Esophagus squamous epithelium (tissue), 5 donors: ENCODE measurements around the gene DGKK. TPM values are rescaled to one million over a fixed set of nuclear protein-coding genes. Genes with fewer than 3 reads are reported as not detected.

ENCODE experiments used
- DNase-seq: peaks from one replicate; lab custom pipeline; 2025; lab: John Stamatoyannopoulos, UW
- H3K27ac ChIP-seq, 4 donors: fragments of 200-600 bp; sonication (generic); one replicate each; pipeline ENCODE4 v1.5.1; 2016 to 2019; ENCODE audit warnings: mild to moderate bottlenecking in 1 of 4
- H3K27me3 ChIP-seq, 4 donors: fragments of 200-600 bp; sonication (generic); 1 replicate in 3 of 4; 2 replicates in 1 of 4; pipeline versions ENCODE4 v1.5.1 to v1.6.0; 2017 to 2021; ENCODE audit warnings: antibody characterized with exemption in 1 of 4
- H3K36me3 ChIP-seq, 3 donors: fragments of 200-600 bp; sonication (generic); one replicate each; pipeline ENCODE4 v1.5.1; 2016 to 2019
- H3K4me1 ChIP-seq, 3 donors: fragments of 200-600 bp; sonication (generic); one replicate each; pipeline ENCODE4 v1.5.1; 2017 to 2019
- H3K4me3 ChIP-seq, 4 donors: fragments of 200-600 bp; sonication (generic); 1 replicate in 3 of 4; 2 replicates in 1 of 4; pipeline ENCODE4 v1.5.1; 2016 to 2019; ENCODE audit warnings: mild to moderate bottlenecking in 2 of 4, moderate library complexity in 1 of 4
- H3K9me3 ChIP-seq, 3 donors: fragments of 200-600 bp; sonication (generic); one replicate each; pipeline ENCODE4 v1.5.1; 2016 to 2019
- CTCF ChIP-seq, 6 experiments: fragments of 450-650 bp in 4 of 6; fragments of 200-600 bp in 2 of 6; sonication (generic) in 2 of 6; IDR thresholded peaks; one replicate each; pipeline ENCODE4 v1.5.1; 2016 to 2019; ENCODE audit warnings: antibody characterized with exemption in 6 of 6, mild to moderate bottlenecking in 4 of 6, moderate library complexity in 4 of 6
- POLR2A ChIP-seq, 4 donors: fragments of 450-650 bp; IDR thresholded peaks; one replicate each; pipeline ENCODE4 v1.6.1; 2017; ENCODE audit warnings: antibody characterized with exemption in 4 of 4, mild to moderate bottlenecking in 4 of 4, moderate library complexity in 3 of 4
- WGBS, 2 donors: methylation state at CpG; one replicate each; pipeline ENCODE4 v1.1.5; 2018; 5-methylcytosine and 5-hydroxymethylcytosine counted together
- intact Hi-C: fragments of 100-400 bp; cut with DNase I; formaldehyde crosslinking; loops from one replicate; pipeline ENCODE4 v1.15.0; 2022
- total RNA-seq, 4 donors: library from RNA; depleted of rRNA; stranded (reverse); fragments of >200 nt; gene quantifications; one replicate each; pipeline ENCODE4 v1.1.0, GENCODE V29; 2016
- donor health status: DM: yes; HTN: yes; CAD: no.

The DGKK gene
- total RNA-seq = not detected

- intact Hi-C loops = no loop called here
- peaks cover 0 to 98% (median 29%) of the 10 kb centered on the region in 4 donors for H3K27me3 ChIP-seq
- no peak within 1 kb of the TSS for H3K27ac ChIP-seq
- WGBS, 2 donors = 18% methylated on average over 6 of the region's 59 CpGs; no CpG with 5 or more reads in 1 of the 2 donors
- no peaks in the 10 kb centered on the region for H3K36me3 ChIP-seq
- H3K4me3 ChIP-seq = peak within 1 kb of the TSS in 1 of 4 donors; percentile 43
- TF ChIP-seq POLR2A (IDR thresholded peaks at IDR 0.05) (no peak), CTCF (IDR thresholded peaks at IDR 0.05) (no peak)
- peaks cover 0 to 13% (median 0%) of the 10 kb centered on the region in 3 donors for H3K4me1 ChIP-seq
- no peak for DNase-seq
- H3K9me3 ChIP-seq = no peaks in the 10 kb centered on the region
Observed at GRCh38 chrX:50470103-50471031, at the start of gene DGKK. DGKK (minus strand) TSS chrX:50470825; CDS start chrX:50470678, 147 bp downstream.

- no peaks in the 10 kb centered on the region for H3K9me3 ChIP-seq
- H3K4me1 ChIP-seq = no peaks in the 10 kb centered on the region
- no peak overlapping the region for H3K4me3 ChIP-seq
- H3K36me3 ChIP-seq = no peaks in the 10 kb centered on the region
- TF ChIP-seq POLR2A (IDR thresholded peaks at IDR 0.05) (no peak), CTCF (IDR thresholded peaks at IDR 0.05) (no peak)
- WGBS, 2 donors = no CpG with 5 or more reads among the region's 7 CpGs
- H3K27ac ChIP-seq = no peak overlapping the region
- intact Hi-C loops = no loop called here
- no peaks in the 10 kb centered on the region for H3K27me3 ChIP-seq
- DNase-seq = no peak
Observed at GRCh38 chrX:50514811-50515210, 44.2 kb upstream of the DGKK start.

- H3K4me1 ChIP-seq = no peaks in the 10 kb centered on the region
- H3K27ac ChIP-seq = no peak overlapping the region
- intact Hi-C loops = no loop called here
- DNase-seq = no peak
- WGBS, 2 donors = 51% methylated on average over 3 of the region's 3 CpGs; no CpG with 5 or more reads in 1 of the 2 donors
- H3K4me3 ChIP-seq = no peak overlapping the region
- peaks cover 0 to 3% (median 0%) of the 10 kb centered on the region in 4 donors for H3K27me3 ChIP-seq
- H3K9me3 ChIP-seq = no peaks in the 10 kb centered on the region
- no peaks in the 10 kb centered on the region for H3K36me3 ChIP-seq
- no peak for TF ChIP-seq POLR2A (IDR thresholded peaks at IDR 0.05)
- TF ChIP-seq CTCF (IDR thresholded peaks at IDR 0.05) = no peak
Observed at GRCh38 chrX:50497114-50497513, 26.5 kb upstream of the DGKK start.

GRCh38 chrX:50495616-50496015 is 25.0 kb upstream of the DGKK start:
- no peak for DNase-seq
- H3K4me1 ChIP-seq = no peaks in the 10 kb centered on the region
- intact Hi-C loops = no loop called here
- H3K4me3 ChIP-seq = no peak overlapping the region
- no peaks in the 10 kb centered on the region for H3K36me3 ChIP-seq
- H3K27me3 ChIP-seq = peaks cover 0 to 3% (median 0%) of the 10 kb centered on the region in 4 donors
- no peaks in the 10 kb centered on the region for H3K9me3 ChIP-seq
- no peak overlapping the region for H3K27ac ChIP-seq
- WGBS, 2 donors = 44 to 60% methylated on average over 1 of the region's 1 CpG
- no peak for TF ChIP-seq POLR2A (IDR thresholded peaks at IDR 0.05)
- no peak for TF ChIP-seq CTCF (IDR thresholded peaks at IDR 0.05)

- DNase-seq = no peak
- TF ChIP-seq POLR2A (IDR thresholded peaks at IDR 0.05) (no peak), CTCF (IDR thresholded peaks at IDR 0.05) (no peak)
- intact Hi-C loops = no loop called here
- H3K9me3 ChIP-seq = no peaks in the 10 kb centered on the region
- H3K27me3 ChIP-seq = peaks cover 0 to 3% (median 0%) of the 10 kb centered on the region in 4 donors
- no peak overlapping the region for H3K27ac ChIP-seq
- H3K4me1 ChIP-seq = no peaks in the 10 kb centered on the region
- WGBS, 2 donors = 58 to 82% methylated on average over 2 of the region's 2 CpGs
- H3K4me3 ChIP-seq = no peak overlapping the region
- no peaks in the 10 kb centered on the region for H3K36me3 ChIP-seq
Observed at GRCh38 chrX:50492720-50493119, 22.1 kb upstream of the DGKK start.
